ENCODE results near the gene ALPK1. TPM values are rescaled to one million over a fixed set of nuclear protein-coding genes. Genes with fewer than 3 reads are reported as not detected.

The ALPK1 gene
- total RNA-seq, 2 donors from 2014 or later: 12.1 to 13.7 TPM

DNA sequence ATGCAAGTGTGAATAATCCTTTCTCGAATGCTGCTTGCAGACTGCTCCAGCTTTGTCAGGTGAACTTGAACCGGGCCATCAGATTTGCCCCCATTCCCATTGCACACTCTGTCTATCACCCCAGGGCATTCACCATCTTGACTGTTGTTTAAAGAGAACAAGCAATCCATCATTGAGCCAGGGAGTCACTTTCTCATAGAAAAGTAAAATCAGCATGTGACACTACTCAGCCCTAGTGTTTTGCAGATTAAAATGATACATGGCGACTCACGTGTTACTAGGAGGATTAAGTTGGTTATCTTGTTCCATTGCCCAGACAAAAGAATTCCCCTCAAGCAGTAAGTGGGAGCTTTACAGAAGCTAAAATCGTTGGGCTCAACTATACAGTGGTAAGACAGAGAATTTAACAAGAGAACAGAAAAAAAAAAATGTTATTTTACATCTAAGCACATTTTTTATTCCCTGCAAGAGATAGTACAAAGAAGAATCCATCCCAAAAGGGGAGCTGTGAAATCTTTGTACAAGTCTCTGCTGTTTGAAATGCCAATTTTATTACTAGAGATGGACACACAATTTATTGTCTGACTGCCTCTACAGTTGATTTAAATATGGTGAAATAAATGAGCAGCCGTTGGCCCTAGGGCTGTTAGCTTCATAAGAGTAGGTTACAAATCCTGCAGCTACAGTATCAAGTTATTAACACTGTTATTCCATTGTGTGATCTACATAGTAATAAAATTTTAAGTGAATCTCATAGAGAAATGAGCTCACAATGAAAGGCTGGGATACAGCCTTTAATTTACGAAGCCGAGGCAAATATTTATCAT, 151.3 kb downstream of the ALPK1 start:
- Histone ChIP-seq H3K4me1 (replicated peaks) (no peaks in the 10 kb centered on the region), H3K9me3 (no peaks in the 10 kb centered on the region), H3K36me3 (no peaks in the 10 kb centered on the region), H3K4me3 (no peak overlapping the region), H3K27me3 (replicated peaks; ENCODE audit: insufficient read depth) (no peaks in the 10 kb centered on the region), H3K27ac (no peak overlapping the region)
- intact Hi-C loops (cut with DNase I): no loop called here
- no peak for TF ChIP-seq POLR2AphosphoS5 (IDR thresholded peaks at IDR 0.05)
- TF ChIP-seq, protein P1, sequence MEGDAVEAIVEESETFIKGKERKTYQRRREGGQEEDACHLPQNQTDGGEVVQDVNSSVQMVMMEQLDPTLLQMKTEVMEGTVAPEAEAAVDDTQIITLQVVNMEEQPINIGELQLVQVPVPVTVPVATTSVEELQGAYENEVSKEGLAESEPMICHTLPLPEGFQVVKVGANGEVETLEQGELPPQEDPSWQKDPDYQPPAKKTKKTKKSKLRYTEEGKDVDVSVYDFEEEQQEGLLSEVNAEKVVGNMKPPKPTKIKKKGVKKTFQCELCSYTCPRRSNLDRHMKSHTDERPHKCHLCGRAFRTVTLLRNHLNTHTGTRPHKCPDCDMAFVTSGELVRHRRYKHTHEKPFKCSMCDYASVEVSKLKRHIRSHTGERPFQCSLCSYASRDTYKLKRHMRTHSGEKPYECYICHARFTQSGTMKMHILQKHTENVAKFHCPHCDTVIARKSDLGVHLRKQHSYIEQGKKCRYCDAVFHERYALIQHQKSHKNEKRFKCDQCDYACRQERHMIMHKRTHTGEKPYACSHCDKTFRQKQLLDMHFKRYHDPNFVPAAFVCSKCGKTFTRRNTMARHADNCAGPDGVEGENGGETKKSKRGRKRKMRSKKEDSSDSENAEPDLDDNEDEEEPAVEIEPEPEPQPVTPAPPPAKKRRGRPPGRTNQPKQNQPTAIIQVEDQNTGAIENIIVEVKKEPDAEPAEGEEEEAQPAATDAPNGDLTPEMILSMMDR (IDR thresholded peaks at IDR 0.05): no peak
- TF ChIP-seq POLR2A (IDR thresholded peaks at IDR 0.05): no peak
- no peak for DNase-seq (ENCODE audit: low spot score)
- 56% methylated on average over 8 of the region's 8 CpGs for WGBS

DNA sequence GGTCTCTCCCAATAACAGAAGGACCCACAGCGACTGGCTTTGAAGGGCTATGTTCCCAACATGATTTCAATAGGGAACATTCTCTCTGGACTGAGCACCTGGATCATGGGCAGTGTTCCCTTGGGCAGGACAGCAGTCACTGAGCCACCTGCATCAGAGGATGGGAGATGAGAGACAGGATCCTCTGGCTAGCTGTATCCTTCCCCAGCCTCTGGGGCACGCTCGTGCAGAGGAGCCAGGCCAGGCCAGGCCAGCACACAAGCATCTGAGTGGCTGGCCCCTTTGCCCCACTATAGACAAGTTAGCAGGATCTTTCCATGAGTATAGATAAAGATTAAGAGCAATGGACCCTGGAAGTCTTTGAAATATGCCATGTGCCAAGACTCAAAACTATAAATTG, 152.5 kb downstream of the ALPK1 start:
- WGBS: 89% methylated on average over 3 of the region's 3 CpGs
- no peak for DNase-seq (ENCODE audit: low spot score)
- no peak overlapping the region for H3K27ac ChIP-seq
- H3K4me1 ChIP-seq (replicated peaks): no peaks in the 10 kb centered on the region
- H3K9me3 ChIP-seq: no peaks in the 10 kb centered on the region
- intact Hi-C loops (cut with DNase I): no loop called here
- H3K36me3 ChIP-seq: no peaks in the 10 kb centered on the region
- H3K27me3 ChIP-seq (replicated peaks; ENCODE audit: insufficient read depth): no peaks in the 10 kb centered on the region
- H3K4me3 ChIP-seq: no peak overlapping the region
- TF ChIP-seq, protein P1 (IDR thresholded peaks at IDR 0.05): no peak
- TF ChIP-seq POLR2AphosphoS5 (IDR thresholded peaks at IDR 0.05): no peak
- no peak for TF ChIP-seq POLR2A (IDR thresholded peaks at IDR 0.05)

DNA sequence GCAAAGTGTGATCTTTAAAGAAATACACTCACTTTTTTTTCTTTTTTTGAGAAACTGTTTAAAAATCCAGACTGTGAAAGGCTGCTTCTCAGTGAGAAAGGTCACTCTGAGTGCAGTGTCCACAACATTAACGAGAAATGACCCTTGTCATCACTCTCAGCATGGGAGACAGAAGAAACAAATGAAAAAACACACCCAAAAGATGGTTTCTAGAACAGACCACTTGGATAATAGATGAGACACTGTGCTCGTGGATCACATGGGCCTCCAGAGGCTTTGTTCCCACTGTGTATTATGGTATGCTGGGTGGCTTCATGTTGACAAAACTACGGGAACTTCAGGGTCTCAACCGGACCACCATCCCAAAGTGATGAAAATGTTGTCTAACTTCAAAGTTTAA, 153.9 kb downstream of the ALPK1 start:
- WGBS: 80% methylated on average over 4 of the region's 4 CpGs
- Histone ChIP-seq H3K4me3 (no peak overlapping the region), H3K4me1 (replicated peaks) (no peaks in the 10 kb centered on the region), H3K27ac (no peak overlapping the region), H3K36me3 (no peaks in the 10 kb centered on the region), H3K27me3 (replicated peaks; ENCODE audit: insufficient read depth) (no peaks in the 10 kb centered on the region), H3K9me3 (no peaks in the 10 kb centered on the region)
- intact Hi-C loops (cut with DNase I): no loop called here
- TF ChIP-seq, protein P1 (IDR thresholded peaks at IDR 0.05): no peak
- TF ChIP-seq POLR2AphosphoS5 (IDR thresholded peaks at IDR 0.05): no peak
- TF ChIP-seq POLR2A (IDR thresholded peaks at IDR 0.05): no peak
- no peak for DNase-seq (ENCODE audit: low spot score)

DNA sequence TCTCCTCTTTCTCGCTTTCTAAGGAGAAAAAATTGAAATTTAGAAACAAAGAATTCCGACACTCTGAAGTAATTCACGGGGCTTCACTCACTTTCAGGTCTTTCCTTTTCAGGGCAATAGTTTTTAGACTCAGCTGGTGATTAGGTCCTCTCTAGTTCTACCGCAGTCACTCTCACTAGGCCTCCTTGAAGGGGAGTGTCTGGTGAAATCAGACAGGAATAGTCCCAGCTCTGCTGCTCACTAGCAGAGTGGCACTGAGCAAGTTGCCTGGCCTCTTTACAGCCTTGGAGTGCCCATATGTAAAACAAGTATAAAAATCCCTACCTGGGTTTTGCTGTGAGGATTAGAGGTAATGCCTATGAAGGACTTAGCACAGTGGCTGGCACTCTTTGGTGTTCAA, 154.7 kb downstream of the ALPK1 start:
- H3K4me1 ChIP-seq (replicated peaks): no peaks in the 10 kb centered on the region
- H3K27me3 ChIP-seq (replicated peaks; ENCODE audit: insufficient read depth): no peaks in the 10 kb centered on the region
- no peaks in the 10 kb centered on the region for H3K36me3 ChIP-seq
- no peaks in the 10 kb centered on the region for H3K9me3 ChIP-seq
- intact Hi-C loops (cut with DNase I): no loop called here
- TF ChIP-seq, protein P1 (IDR thresholded peaks at IDR 0.05): no peak
- TF ChIP-seq POLR2AphosphoS5 (IDR thresholded peaks at IDR 0.05) (no peak), POLR2A (IDR thresholded peaks at IDR 0.05) (no peak)
- 66% methylated on average over 4 of the region's 4 CpGs for WGBS
- H3K27ac ChIP-seq: no peak overlapping the region
- no peak for DNase-seq (ENCODE audit: low spot score)
- H3K4me3 ChIP-seq: no peak overlapping the region

DNA sequence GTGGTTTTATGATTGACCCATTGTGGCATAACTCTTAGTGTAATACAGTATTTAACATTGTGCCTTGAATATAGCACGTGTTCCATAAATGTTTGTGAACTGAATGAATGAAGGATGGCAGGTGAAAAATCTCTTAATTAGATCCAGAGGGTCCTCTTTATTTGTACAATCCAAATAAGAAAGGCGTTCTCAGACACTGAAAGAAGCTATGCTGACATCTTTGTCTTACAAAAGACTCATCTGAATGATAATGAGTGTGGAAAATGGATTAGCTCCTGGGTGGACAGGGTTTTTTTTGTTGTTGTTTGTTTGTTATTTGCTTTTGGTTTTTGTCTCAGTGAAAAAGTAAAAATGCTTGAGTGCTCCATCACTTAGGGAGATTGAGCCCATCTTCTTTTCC, 156.2 kb downstream of the ALPK1 start:
- intact Hi-C loops (cut with DNase I): no loop called here
- H3K4me1 ChIP-seq (replicated peaks): no peaks in the 10 kb centered on the region
- H3K27me3 ChIP-seq (replicated peaks; ENCODE audit: insufficient read depth): no peaks in the 10 kb centered on the region
- no peaks in the 10 kb centered on the region for H3K9me3 ChIP-seq
- H3K36me3 ChIP-seq: no peaks in the 10 kb centered on the region
- WGBS: 58% methylated on average over 2 of the region's 2 CpGs
- DNase-seq (ENCODE audit: low spot score): no peak
- H3K27ac ChIP-seq: no peak overlapping the region
- no peak overlapping the region for H3K4me3 ChIP-seq
- TF ChIP-seq POLR2AphosphoS5 (IDR thresholded peaks at IDR 0.05) (no peak), POLR2A (IDR thresholded peaks at IDR 0.05) (no peak)
- TF ChIP-seq, protein P1 (IDR thresholded peaks at IDR 0.05): no peak

Data from prostate gland (tissue), 2 donors.